GM21423 (cell line): ENCODE data around the gene MSH3.
A peak's percentile ranks its signal among the peaks of the same experiment; 100 is the strongest.
"Not testable (repeated sequence)": the region's sequence is repeated elsewhere in the genome, so short reads cannot be mapped to it uniquely, and the experiment has no call there.

ENCODE experiments used
- ATAC-seq: cut with Tn5 transposase; IDR thresholded peaks from one replicate; pipeline ENCODE4 v1.9.1; 2021; ENCODE audit warnings: mild to moderate bottlenecking, moderate library complexity; ENCODE audit not compliant: unreplicated experiment

The MSH3 gene

GRCh38 chr5:80752427-80752826, 98.0 kb downstream of the MSH3 start:
- ATAC-seq, result no peak

- ATAC-seq, result no peak
Measured at GRCh38 chr5:80753712-80754111, 99.3 kb downstream of the MSH3 start.

- peak; percentile 52 for ATAC-seq
Measured at GRCh38 chr5:80754900-80755299, 100.4 kb downstream of the MSH3 start.

- ATAC-seq, result peak; percentile 95
Measured at GRCh38 chr5:80755626-80756025, 101.2 kb downstream of the MSH3 start.

GRCh38 chr5:80756292-80756691, 101.8 kb downstream of the MSH3 start:
- no peak for ATAC-seq

GRCh38 chr5:80757290-80757689, 102.8 kb downstream of the MSH3 start:
- ATAC-seq, result no peak

- no peak for ATAC-seq
Measured at GRCh38 chr5:80759866-80760577, 105.6 kb downstream of the MSH3 start.

- no peak for ATAC-seq
Measured at GRCh38 chr5:80760680-80761079, 106.2 kb downstream of the MSH3 start.

- ATAC-seq, result no peak
Measured at GRCh38 chr5:80761176-80761575, 106.7 kb downstream of the MSH3 start.

GRCh38 chr5:80761966-80762365, 107.5 kb downstream of the MSH3 start:
- no peak for ATAC-seq

- ATAC-seq, result no peak
Measured at GRCh38 chr5:80762573-80762972, 108.1 kb downstream of the MSH3 start.

GRCh38 chr5:80763211-80763610, 108.8 kb downstream of the MSH3 start:
- no peak for ATAC-seq

GRCh38 chr5:80763873-80764647, 109.6 kb downstream of the MSH3 start:
- ATAC-seq, result no peak

- ATAC-seq, result no peak
Measured at GRCh38 chr5:80764786-80765185, 110.3 kb downstream of the MSH3 start.

GRCh38 chr5:80777347-80778287, 123.2 kb downstream of the MSH3 start:
- ATAC-seq, result no peak

GRCh38 chr5:80780024-80780423, 125.6 kb downstream of the MSH3 start:
- no peak for ATAC-seq

GRCh38 chr5:80780761-80781285, 126.4 kb downstream of the MSH3 start:
- ATAC-seq, result no peak

- ATAC-seq, result no peak
Measured at GRCh38 chr5:80781356-80781755, 126.9 kb downstream of the MSH3 start.

GRCh38 chr5:80782626-80783025, 128.2 kb downstream of the MSH3 start:
- no peak for ATAC-seq

GRCh38 chr5:80783751-80784150, 129.3 kb downstream of the MSH3 start:
- ATAC-seq, result not testable (repeated sequence)

- ATAC-seq, result no peak
Measured at GRCh38 chr5:80784451-80784850, 130.0 kb downstream of the MSH3 start.
